Measurements from ENCODE around the gene TM2D3. TPM values are rescaled to one million over a fixed set of nuclear protein-coding genes. Genes with fewer than 3 reads are reported as not detected.

TM2D3 gene
- total RNA-seq, 1 donor from 2014 or later = 48.7 TPM

DNA sequence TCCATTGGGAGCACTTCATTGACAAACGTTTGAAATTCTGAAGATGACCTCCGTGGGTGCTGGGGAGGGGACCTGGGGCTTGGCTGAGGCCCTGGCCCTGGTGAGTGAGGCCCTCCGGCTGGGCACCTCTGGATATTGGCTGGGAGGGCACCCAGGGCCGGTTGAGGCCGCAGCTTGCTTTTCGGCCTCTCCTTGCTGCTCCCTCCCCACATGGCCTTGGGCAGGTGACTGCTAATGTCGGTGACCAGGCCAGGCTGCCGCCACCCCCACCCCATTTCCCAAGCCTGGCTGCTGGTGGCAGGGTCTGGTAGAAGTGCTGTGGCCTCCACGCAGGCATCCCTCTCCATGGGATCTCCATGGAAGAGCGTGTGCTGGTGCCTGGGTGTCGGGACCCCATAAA lies 39.5 kb downstream of the TM2D3 start:
- no peak for DNase-seq
- no peak for ATAC-seq
- intact Hi-C loops (cut with micrococcal nuclease) = no loop called here

DNA sequence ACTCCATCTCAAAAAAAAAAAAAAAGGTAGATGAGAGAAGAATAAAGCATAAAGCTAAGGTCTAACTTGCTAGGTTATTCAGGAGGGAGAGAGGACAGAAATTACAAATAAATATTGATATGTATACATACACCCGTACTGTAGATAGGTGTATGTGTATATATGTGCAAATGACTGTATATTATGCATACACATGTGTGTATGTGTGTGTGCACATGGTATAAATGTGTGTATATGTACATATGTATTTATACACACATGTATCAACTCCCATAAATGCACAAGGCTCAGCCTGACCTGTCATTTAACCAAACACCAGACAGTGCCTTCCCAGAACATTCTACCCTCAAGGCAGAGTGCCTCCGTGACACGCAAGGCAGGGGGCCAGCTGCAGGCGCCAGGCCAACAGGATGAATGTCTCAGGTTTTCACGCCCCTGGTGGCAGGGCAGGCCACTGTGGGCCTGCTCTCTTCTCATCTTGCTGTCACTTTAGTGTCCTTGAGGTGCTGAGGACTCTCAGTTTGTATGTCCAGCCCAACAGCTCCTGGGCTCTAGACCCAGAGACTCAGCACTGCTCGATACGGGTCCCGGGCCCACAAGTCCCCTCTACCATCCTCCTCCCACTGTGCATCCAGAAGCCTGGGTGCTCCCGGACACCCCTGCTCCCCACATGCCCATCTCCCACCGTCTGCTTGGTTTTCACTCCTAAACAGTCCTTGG lies 40.4 kb downstream of the TM2D3 start:
- DNase-seq (peak; percentile 51), ATAC-seq (no peak)
- intact Hi-C loops (cut with micrococcal nuclease) = no loop called here

DNA sequence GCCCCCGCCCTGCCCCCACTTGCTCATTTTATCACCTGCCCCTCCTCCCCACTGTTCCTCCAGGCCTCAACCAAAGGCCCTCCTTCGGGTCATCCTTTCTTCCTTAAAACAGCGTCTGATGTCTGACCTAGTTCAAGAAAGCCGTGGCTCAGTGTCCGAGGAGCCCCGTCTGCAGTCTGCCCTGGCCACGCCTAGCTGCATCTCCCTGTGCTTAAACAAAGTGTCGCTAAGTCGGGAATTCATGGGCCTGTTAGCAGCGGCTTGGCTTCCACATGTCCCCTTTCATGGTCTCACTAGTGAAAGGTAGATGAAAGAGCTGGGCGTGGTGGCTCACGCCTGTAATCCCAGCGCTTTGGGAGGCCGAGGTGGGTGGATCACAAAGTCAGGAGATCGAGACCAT lies 41.2 kb downstream of the TM2D3 start:
- no peak for DNase-seq
- ATAC-seq = no peak
- intact Hi-C loops (cut with micrococcal nuclease) = no loop called here

DNA sequence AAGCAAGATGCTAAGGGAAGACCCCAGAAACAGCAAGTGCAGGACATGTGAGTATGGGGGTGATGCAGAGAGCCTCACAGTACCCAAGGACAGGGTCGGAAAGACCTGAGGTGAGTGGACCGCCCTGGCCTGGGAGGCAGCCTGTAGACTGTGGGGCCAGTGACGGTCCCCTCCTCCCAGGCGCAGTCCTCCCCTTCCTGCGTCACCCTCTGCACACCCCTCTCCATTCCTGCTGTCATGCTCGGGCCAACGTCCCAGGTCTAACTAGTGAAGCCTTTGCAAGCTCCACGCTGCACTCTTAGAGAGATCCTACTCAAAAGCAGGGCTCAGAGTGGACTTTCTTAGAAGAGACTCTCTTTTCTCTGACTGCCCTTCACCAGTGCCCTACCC lies 41.6 kb downstream of the TM2D3 start:
- intact Hi-C loops (cut with micrococcal nuclease) = no loop called here
- no peak for DNase-seq
- ATAC-seq = no peak

DNA sequence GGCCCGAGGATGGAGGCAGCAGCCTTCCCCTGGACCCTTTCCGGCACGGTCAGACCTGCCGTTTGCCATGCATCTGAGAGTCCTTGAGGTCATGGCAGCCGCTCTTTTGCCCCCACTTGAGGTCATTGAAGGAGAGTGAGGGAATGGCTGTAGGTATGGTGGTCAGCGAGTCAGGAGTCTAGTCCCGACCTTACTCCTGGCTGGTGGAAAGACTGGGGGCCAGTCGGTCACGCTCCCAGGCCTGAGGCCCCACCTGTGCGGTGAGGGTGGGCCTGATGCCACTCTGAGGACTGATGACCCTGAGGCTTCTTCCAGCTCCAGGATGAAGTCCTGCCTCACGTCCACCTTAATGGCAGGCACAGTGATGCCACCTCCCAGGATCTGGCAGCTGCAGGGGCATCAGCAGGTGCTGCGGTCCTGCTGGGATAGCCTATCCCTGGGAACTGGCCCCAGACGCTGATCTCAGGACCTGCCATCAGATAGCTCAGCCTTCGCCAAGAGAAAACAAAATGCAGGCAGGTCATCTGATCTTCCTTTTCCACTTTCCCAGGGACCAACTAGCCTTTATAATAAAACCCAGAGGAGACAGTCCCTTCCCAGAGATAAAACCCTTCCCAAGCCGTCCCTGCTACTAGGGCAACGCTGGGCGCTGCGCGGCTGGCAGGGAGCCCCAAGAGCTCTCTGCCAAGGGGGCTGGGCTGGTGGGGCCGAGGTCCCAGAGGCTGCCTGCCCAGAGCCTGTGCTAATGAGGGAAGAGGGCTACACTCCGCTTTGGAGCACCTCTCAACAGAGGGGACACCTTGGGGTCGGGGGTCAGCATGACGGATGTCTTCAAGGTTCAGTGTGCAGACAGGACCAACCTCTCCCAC lies 42.2 kb downstream of the TM2D3 start:
- no peak for ATAC-seq
- DNase-seq = no peak
- intact Hi-C loops (cut with micrococcal nuclease) = no loop called here

DNA sequence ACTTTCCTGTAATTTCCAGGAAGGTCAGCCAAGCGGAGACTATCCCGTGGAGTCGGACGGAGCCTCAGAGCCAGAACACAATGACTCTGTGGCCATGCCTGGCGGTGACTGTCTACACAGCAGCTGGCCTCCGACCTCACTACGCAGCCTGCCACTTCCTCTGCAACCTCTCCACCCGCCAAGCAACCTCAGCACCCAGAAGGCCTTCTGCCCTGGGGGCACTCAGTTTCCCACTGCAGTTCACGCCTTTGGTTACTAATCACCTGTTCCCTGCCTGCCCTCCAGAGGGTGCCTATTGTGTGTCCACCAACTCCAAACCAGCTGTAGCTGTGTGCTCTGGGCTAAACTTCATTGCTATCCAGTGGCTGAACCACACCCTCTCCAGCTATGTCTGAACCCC lies 44.0 kb downstream of the TM2D3 start:
- ATAC-seq (no peak), DNase-seq (no peak)

DNA sequence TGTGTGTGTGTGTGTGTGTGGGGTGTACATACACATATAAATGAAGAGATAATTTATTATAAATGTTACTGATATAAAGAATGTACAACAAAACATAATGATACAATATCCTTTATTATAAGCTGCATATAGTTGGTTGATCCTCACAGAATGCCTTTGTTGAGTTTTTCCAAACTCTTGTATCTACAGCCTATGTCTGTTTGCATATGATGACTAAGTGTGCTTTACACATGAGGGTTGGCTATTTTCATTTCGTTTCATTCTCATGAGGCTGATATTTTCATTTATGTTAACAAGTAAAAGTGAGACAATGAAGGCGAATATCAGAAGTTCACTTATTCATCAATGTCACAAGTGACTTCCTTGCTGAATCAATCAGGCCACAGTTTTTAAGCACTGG lies 45.1 kb downstream of the TM2D3 start:
- ATAC-seq (no peak), DNase-seq (no peak)
- intact Hi-C loops (cut with micrococcal nuclease) = no loop called here

More for the DNA sequence above, 44.0 kb downstream of the TM2D3 start:
- intact Hi-C loops (cut with micrococcal nuclease) = no loop called here

DNA sequence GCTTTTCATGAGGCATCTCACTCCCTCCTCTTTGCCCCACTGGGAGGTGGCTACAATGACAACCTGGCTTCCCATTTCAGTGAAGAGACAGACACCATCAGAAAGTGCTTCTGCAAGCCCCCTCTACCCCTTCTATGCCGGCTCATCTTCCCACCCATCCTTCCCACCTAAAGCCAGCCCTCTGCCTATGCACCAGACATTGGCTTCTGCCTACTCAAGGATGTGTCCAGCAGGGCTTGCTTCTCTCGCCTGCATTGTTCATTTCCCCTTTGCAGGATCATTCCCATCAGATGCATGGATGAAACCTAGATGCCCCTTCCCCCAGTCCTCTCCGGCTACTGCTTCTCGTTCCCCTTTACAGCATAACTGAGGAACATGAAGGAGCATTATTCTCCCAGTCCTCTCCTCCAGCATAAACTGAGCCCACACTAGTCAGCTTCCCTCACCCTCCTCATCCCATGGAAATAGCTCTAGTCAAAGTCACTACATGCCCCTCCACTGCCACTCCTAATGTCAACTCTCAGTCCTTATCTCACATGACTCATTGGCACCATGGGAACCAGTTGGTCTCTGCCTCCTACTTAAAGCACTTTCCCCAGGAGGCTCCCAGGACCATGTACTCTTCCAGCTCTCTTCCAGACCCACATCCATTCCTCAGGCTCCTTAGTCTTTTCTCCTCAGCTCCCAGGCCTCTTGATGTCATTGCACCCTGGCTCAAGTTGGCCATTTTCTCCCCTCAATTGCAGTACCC lies 47.9 kb downstream of the TM2D3 start:
- intact Hi-C loops (cut with micrococcal nuclease) = no loop called here
- no peak for ATAC-seq

DNA sequence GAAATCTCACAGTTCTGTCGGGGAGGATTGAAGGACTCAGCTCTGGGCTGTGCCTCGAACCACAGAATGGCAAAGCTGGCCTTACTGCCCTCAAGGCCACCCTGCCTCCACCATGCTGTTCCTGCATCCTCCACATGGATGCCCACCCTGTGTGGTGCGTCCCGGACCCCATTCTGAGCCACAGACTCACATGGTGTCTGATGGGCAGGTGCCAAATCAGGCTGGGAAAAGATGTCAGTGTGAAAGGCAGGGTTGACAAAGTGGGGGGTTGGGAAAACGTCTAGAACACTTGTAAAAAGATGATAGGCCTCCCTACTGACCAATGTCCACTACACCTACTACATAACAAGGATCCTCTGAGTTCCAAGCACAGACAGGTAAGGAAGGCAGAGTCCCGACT lies 49.4 kb downstream of the TM2D3 start:
- intact Hi-C loops (cut with micrococcal nuclease) = no loop called here
- DNase-seq (no peak), ATAC-seq (no peak)

More for the DNA sequence above, 47.9 kb downstream of the TM2D3 start:
- DNase-seq = no peak

DNA sequence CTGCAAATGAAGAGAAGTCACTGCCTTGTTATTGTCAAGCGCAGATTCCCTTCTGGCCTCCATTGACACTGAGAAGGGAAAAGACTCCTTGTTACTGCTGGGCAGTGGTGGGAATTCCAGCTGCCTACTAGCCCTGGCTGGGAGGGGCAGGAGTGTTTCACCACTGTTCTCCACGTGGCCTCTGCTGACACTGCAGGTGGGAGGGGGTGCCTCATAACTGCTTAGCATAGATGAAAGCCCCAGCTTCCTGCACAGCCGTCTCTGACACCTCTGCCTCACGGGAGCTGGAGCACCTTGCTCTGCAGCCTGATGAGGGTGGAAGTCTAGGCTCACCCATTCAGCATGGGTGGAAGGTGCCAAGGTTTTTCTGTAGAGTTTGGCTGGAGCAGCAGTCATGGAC lies 52.1 kb downstream of the TM2D3 start:
- ATAC-seq (no peak), DNase-seq (no peak)
- intact Hi-C loops (cut with micrococcal nuclease) = no loop called here

DNA sequence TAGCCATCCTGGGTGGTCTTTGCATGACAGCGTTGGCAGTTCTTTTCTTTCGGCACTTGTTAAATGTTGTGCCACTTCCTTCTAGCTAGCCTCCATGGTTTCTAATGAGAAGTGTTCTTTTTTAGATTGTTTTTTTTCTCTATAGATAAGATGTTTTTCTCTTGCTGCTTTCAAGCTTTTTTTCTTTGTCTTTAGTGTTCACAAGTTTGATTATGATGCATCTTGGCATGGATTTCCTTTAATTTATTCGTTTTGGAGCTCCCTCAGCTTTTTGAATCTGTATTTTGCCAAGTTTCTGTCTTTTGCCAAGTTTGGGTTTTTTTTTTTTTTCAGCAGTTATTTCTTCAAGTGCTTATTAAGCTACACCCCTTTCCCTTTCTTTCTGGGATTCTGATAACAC lies 53.1 kb downstream of the TM2D3 start:
- no peak for DNase-seq
- intact Hi-C loops (cut with micrococcal nuclease) = no loop called here
- no peak for ATAC-seq

DNA sequence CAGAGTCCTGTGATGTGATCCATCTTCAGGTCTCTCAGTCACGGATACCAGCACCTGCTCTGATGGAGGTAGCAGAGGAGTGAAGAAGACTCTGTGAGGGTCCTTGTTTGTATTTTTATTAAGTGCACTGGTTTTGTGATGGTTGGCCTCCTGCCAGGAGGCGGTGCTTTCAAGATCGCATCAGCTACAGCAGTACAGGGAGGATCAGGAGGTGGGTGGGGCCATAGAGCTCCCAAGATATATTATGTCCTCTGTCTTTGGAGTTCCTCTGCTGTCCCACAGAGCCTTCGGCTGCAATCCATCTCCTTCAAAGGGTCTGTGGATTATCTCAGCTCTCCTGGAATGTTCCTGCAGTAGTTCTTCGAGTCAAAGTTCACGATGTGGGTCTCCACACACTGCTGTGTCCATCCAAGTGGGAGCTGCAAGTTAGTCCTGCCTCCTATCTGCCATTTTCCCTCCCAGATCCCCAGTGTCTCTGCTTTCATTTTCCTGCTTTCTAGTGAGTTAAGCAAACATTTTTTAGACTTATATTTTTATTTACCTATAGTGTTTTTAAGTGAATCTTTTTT lies 54.7 kb downstream of the TM2D3 start:
- DNase-seq (peak; percentile 37), ATAC-seq (no peak)
- intact Hi-C loops (cut with micrococcal nuclease) = no loop called here

DNA sequence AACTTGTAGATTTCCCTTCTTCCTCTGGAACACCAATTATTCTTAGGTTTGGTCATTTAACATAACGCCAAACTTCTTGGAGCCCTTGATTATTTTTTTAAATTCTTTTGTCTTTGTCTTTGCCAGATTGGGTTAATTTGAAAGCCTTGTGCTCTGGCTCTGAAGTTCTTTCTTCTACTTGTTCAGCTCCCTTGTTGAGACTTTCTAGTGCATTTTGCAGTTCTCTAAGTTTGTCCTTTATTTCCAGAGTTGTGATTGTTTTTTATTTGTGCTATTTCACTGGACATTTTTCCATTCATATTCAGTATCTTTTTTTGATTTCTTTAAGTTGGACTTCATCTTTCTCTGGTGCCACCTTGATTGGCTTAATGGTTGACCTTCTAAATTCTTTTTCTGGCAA lies 55.5 kb downstream of the TM2D3 start:
- ATAC-seq (no peak), DNase-seq (no peak)
- intact Hi-C loops (cut with micrococcal nuclease) = no loop called here

Other genes starting within 250 kb of the TM2D3 start
- 31.9 TPM for gene PCSK6, start 162.7 kb downstream of the TM2D3 start, total RNA-seq
- gene TARS3, start 72.1 kb upstream of the TM2D3 start, total RNA-seq = 35.0 TPM
- gene OR4F6, start 151.1 kb upstream of the TM2D3 start, total RNA-seq = not detected
- gene OR4F15, start 159.8 kb upstream of the TM2D3 start, total RNA-seq = not detected